AG09319 (cell line): Measurements from ENCODE around the gene RAE1.

ENCODE experiments used
- DNase-seq: peaks from one replicate; pipeline ENCODE4 v3.0.0-alpha.2; 2010; ENCODE audit warnings: low read depth; ENCODE audit errors: extremely low read depth
- TF ChIP-seq, protein P1 (sequence below): IDR thresholded peaks from 2 replicates; pipeline ENCODE4 v1.5.1; 2011; ENCODE audit warnings: low read depth, mild to moderate bottlenecking, inconsistent platforms, low read length, moderate library complexity

RAE1 gene

DNA sequence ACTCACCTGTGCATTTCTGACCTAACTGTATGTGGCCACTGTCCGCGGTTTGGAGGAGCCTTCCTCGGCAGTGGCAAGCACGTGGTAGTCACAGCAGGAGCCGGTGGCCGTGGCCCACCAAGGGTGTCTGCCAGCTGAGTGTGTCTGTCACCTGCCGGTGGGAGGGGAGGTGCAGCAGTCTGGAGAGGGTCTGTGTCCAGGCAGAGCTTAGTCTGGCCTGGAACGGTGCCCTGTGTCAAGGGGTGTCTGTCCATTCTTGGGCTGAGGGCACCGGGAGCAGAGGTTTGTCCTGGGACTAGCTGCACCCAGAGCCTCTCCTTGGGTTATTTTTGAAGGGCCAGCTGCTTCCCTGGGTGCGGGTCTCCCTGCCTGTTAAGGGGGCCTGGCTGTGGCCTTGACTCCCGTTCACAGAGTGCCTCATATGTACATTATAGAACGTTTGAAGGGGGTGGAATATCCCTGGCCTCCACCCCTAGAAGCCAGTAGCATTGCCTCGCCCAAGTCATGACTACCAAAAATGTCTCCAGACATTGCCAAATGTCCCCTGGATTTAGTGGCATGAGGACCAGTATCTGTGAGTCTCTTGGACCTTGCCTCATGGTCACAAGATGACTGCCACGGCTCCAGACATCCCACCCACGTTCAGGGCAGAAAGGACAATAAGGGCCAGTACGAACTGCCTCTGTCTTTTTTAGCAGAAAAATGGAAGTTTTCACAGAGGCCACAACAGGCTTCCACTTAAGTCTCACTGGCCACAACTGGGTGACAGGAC is 45.3 kb downstream of the RAE1 start:
- TF ChIP-seq, protein P1, sequence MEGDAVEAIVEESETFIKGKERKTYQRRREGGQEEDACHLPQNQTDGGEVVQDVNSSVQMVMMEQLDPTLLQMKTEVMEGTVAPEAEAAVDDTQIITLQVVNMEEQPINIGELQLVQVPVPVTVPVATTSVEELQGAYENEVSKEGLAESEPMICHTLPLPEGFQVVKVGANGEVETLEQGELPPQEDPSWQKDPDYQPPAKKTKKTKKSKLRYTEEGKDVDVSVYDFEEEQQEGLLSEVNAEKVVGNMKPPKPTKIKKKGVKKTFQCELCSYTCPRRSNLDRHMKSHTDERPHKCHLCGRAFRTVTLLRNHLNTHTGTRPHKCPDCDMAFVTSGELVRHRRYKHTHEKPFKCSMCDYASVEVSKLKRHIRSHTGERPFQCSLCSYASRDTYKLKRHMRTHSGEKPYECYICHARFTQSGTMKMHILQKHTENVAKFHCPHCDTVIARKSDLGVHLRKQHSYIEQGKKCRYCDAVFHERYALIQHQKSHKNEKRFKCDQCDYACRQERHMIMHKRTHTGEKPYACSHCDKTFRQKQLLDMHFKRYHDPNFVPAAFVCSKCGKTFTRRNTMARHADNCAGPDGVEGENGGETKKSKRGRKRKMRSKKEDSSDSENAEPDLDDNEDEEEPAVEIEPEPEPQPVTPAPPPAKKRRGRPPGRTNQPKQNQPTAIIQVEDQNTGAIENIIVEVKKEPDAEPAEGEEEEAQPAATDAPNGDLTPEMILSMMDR = no peak
- DNase-seq = no peak

DNA sequence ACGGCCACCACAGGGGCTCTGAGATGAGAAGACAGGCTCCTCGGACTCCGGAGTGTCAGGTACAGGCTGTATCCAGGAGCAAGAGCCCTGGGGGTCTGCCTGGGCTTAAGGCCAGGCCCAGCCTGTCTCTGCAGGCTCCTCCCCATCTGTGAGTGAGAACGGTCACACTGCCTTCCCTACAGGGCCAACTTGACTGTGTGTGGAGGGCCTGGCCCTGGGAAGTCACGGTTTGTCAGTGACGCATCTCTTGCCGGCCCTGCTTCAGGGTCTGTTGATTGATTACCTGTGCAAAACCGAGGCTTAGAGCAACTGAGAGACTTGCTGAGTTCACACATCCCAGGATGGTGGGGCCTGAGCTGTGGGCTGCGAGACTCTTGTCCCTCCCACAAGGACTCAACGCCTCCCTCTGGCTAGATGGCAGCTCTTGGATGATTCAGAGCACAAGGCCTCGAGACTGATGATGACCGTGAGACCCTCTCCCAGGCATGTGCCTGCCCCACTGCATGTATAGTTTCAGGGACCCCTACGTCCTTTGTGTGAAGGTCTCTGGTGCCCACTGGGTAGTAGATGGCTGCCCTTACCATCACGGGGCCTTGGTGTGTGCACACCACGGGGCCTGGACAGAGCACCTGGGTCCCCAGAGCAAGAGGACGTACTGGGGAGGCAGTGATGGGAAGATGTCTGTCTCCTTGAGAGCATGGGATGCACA is 46.1 kb downstream of the RAE1 start:
- no peak for DNase-seq
- TF ChIP-seq, protein P1 = no peak

DNA sequence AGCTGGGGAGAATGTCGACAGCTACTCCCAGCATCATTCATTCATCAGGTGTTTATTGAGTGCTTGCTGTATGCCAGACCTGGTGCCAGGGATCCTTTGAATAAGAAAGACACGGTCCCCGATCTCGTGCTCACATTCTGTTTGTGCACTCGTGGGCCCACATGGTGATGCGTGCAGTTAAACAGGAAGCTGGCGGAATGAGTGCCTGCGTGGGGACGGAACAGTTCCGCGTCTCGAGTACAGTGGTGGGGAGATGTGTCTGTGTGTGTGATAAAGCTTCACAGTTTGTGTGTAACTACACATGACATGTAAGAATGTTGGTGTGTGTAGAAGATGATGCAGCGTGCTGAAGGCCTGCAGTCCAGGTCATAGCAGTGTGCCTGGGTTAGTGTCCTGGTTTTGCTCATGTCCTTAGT is 46.6 kb downstream of the RAE1 start:
- DNase-seq = no peak
- TF ChIP-seq, protein P1 = no peak

DNA sequence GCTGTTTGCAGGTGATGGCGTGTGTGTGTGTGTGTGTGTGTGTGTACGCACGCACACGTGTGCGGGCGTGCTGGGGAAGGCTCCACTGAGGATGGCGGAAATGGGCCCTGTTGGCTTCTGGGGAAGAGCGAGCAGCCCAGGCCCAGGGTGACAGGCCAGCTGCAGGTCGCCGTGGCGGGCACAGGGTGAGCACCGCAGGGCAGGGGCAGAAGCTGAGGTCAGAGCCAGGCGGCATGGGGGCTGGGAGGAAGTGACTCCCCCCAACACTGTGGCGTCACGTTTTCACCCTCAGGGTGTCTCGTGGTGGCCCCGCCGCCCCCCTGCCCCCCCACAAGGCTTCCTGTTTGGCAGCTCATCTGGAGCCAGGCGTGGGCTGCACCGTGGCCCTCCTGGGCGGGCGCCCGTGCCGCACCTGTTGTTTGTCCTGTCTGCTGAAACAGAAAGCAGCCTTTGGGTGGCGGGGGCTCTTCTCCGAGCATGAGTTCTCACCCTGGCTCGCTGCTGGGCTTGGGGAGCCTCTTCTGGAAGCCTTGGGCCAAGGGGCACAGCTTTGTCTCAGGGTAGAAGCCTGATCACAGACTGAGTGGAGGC is 47.3 kb downstream of the RAE1 start:
- DNase-seq = no peak
- TF ChIP-seq, protein P1 = no peak

DNA sequence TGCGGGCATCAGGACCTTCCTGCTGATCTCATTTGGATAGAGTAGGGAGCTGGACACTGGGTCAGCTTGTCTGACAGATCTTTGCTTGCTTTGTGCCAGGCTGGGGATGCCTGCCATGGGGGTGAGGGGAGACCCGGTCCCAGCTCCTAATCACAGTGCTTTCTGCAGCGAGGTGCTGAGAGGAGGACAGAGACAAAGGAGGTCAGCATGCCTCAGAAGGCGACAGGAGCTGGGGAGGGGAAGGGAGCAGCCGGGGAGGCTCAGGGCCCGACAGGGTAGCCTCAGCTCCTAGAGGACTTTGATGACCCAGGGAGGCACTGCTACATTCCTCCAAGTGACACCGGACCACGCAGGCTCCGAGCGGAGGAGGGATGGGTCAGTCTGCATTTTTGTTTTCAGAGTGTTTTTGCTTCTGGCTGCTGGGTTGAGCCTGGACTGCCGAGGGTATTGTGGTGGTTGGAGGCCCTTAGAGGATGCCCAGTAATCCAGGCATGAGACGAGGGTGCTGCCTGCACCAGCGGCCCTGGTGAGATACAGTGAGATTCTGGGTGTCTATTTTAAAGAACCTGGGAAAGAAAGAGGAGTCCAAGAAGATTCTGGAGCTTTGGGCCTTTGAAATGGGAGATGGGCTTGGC is 48.0 kb downstream of the RAE1 start:
- TF ChIP-seq, protein P1 = no peak
- DNase-seq = no peak

DNA sequence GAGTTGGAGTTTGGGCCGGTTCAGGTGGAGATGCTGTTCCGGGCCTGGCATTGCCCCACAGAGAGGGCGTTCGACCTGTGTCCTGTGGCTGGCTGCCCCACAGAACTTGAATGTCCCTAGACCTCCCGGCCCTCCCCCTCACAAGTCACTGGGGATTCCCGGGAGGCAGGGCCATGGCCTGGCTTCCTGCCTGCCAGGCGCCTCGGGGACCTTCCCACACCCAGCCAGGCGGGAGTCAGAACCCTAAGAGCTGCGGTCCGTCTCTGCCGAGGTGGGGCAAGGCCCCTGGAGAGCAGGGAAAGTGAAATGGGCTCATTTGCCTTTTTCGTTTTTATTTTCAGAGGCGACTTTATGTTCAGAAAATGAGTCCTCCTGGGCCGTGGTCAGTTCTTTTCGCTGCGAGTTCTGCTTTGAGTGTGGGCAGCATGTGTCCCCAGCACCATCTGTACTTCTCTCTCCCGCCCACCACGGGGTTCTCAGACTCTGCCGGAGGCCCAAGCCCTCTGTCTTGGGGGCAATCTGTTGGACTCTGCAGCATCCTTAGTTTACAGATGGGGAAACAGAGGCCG is 48.6 kb downstream of the RAE1 start:
- TF ChIP-seq, protein P1 = no peak
- no peak for DNase-seq
